GM12878 (cell line): ENCODE results near the gene NEBL.

Experiments used
- CBFB ChIP-seq: IDR thresholded peaks from 2 replicates; pipeline ENCODE4 v1.6.1; 2016; ENCODE audit warnings: antibody characterized with exemption, low read depth
- CTCF ChIP-seq, 3 experiments: IDR thresholded peaks in 2 of 3; conservative IDR thresholded peaks in 1 of 3; 2 replicates each; pipeline ENCODE4 v1.5.1; 2011; ENCODE audit warnings: low read depth in 3 of 3, low read length in 3 of 3, mild to moderate bottlenecking in 3 of 3, control low read depth in 2 of 3, moderate library complexity in 2 of 3, inconsistent platforms in 1 of 3, mixed read lengths in 1 of 3; ENCODE audit not compliant: control insufficient read depth in 2 of 3, insufficient read depth in 1 of 3; ENCODE audit errors: extremely low read depth in 1 of 3
- ESRRA ChIP-seq: IDR thresholded peaks from 2 replicates; pipeline ENCODE4 v1.6.1; 2012; ENCODE audit warnings: mild to moderate bottlenecking, low read length, improper control_type of control experiment
- HCFC1 ChIP-seq: fragments of 150-350 bp; IDR thresholded peaks from 2 replicates; pipeline ENCODE4 v1.6.1; 2014; ENCODE audit warnings: low read length
- IKZF2 ChIP-seq, 2 experiments: fragments of 450-650 bp; IDR thresholded peaks; 2 replicates each; pipeline ENCODE4 v1.6.1; 2017; ENCODE audit warnings: mild to moderate bottlenecking in 2 of 2, moderate library complexity in 2 of 2
- JUND ChIP-seq: IDR thresholded peaks from 2 replicates; pipeline ENCODE4 v1.6.1; 2012; ENCODE audit warnings: low read depth, mild to moderate bottlenecking, low read length, improper control_type of control experiment, moderate library complexity
- NFYB ChIP-seq: IDR thresholded peaks from 2 replicates; pipeline ENCODE4 v1.6.1; 2011; ENCODE audit warnings: low read depth, mild to moderate bottlenecking, low read length, improper control_type of control experiment, moderate library complexity; ENCODE audit not compliant: insufficient read depth
- NR2C2 ChIP-seq: IDR thresholded peaks from 2 replicates; pipeline ENCODE4 v1.6.1; 2011; ENCODE audit warnings: borderline replicate concordance, low read depth; ENCODE audit not compliant: control insufficient read depth, insufficient read length
- PBX3 ChIP-seq: IDR thresholded peaks from 2 replicates; pipeline ENCODE4 v1.6.1; 2011; ENCODE audit warnings: mild to moderate bottlenecking, low read depth, low read length, moderate library complexity; ENCODE audit not compliant: insufficient replicate concordance
- POLR2AphosphoS5 ChIP-seq: IDR thresholded peaks from 2 replicates; pipeline ENCODE4 v1.6.1; 2011; ENCODE audit warnings: mild to moderate bottlenecking, low read length, inconsistent platforms
- SUZ12 ChIP-seq: fragments of 200-600 bp; sonication (generic); IDR thresholded peaks from one replicate; pipeline ENCODE4 v1.6.1; 2018; ENCODE audit warnings: antibody characterized with exemption, mild to moderate bottlenecking; ENCODE audit not compliant: unreplicated experiment
- TCF7 ChIP-seq: IDR thresholded peaks from 2 replicates; pipeline ENCODE4 v1.6.1; 2014; ENCODE audit warnings: antibody characterized with exemption, borderline replicate concordance
- ZNF592 ChIP-seq: fragments of 450-650 bp; IDR thresholded peaks from 2 replicates; pipeline ENCODE4 v1.6.1; 2017; ENCODE audit warnings: mild to moderate bottlenecking, moderate library complexity

- TF ChIP-seq JUND, result no peak
- TF ChIP-seq SUZ12, result no peak
- no peak for TF ChIP-seq ESRRA
- TF ChIP-seq ZNF592, result no peak
- no peak for TF ChIP-seq NR2C2
- TF ChIP-seq CTCF (IDR thresholded peaks at IDR 0.05 in 2 of 3, conservative IDR thresholded peaks at IDR 0.05 in 1 of 3; ENCODE audit: control insufficient read depth in 2 of 3, extremely low read depth in 1 of 3, insufficient read depth in 1 of 3, low read depth in 3 of 3, low read length in 3 of 3), result no peak
- TF ChIP-seq CBFB, result no peak
- TF ChIP-seq NFYB, result no peak
- no peak for TF ChIP-seq TCF7
- TF ChIP-seq IKZF2 (IDR thresholded peaks at IDR 0.05), result no peak
- no peak for TF ChIP-seq POLR2AphosphoS5
- no peak for TF ChIP-seq PBX3
- no peak for TF ChIP-seq HCFC1
Measured at GRCh38 chr10:20932606-20933126, 35.6 kb upstream of the NEBL start.
